ENCODE results near the gene SPRED3. TPM values are rescaled to one million over a fixed set of nuclear protein-coding genes. Genes with fewer than 3 reads are reported as not detected.

Gene SPRED3
- total and polyA plus RNA-seq, 2 experiments from 2014 or later = 2.3 to 4.0 TPM

DNA sequence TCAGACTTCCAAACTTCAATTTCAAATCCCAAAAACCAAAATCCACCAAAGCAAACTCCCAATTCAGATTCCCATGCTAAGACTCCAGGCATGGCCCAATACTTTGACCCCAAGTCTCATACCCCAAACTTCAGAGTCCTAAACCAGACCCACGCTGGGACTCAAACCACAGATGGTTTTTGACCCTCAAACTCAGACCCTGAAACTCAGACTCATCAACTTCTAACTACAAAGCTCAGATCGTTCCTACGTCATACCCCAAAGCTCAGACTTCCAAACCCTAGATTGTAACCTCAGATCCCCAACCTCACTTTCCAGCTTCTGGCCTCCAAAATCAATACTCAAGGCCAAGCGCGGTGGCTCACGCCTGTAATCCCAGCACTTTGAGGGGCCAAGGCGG, 56.9 kb downstream of the SPRED3 start:
- Histone ChIP-seq H3K4me2 (no peak overlapping the region), H3K27me3 (no peaks in the 10 kb centered on the region), H2AFZ (no peak overlapping the region), H4K20me1 (ENCODE audit: insufficient read depth, poor library complexity, severe bottlenecking) (no peaks in the 10 kb centered on the region), H3K4me1 (ENCODE audit: insufficient read depth) (no peaks in the 10 kb centered on the region), H3K79me2 (no peaks in the 10 kb centered on the region), H3K27ac (no peak overlapping the region), H3K36me3 (replicated peaks; ENCODE audit: insufficient read depth, low read depth) (no peaks in the 10 kb centered on the region), H3K4me3 (no peak overlapping the region), H3K9me3 (ENCODE audit: low read depth) (no peaks in the 10 kb centered on the region), H3K9me2 (replicated peaks; ENCODE audit: insufficient read depth) (no peaks in the 10 kb centered on the region)
- 94% methylated on average over 7 of the region's 7 CpGs for WGBS (ENCODE audit: low lambda C conversion rate, missing lambda C conversion rate)
- no peak for DNase-seq (ENCODE audit: low spot score)
- no peak for TF ChIP-seq EZH2 (IDR thresholded peaks at IDR 0.05; ENCODE audit: borderline replicate concordance)
- TF ChIP-seq, protein P1, sequence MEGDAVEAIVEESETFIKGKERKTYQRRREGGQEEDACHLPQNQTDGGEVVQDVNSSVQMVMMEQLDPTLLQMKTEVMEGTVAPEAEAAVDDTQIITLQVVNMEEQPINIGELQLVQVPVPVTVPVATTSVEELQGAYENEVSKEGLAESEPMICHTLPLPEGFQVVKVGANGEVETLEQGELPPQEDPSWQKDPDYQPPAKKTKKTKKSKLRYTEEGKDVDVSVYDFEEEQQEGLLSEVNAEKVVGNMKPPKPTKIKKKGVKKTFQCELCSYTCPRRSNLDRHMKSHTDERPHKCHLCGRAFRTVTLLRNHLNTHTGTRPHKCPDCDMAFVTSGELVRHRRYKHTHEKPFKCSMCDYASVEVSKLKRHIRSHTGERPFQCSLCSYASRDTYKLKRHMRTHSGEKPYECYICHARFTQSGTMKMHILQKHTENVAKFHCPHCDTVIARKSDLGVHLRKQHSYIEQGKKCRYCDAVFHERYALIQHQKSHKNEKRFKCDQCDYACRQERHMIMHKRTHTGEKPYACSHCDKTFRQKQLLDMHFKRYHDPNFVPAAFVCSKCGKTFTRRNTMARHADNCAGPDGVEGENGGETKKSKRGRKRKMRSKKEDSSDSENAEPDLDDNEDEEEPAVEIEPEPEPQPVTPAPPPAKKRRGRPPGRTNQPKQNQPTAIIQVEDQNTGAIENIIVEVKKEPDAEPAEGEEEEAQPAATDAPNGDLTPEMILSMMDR (IDR thresholded peaks at IDR 0.05; ENCODE audit: poor library complexity) = no peak
- TF ChIP-seq EZH2phosphoT487 (IDR thresholded peaks at IDR 0.05; ENCODE audit: low read depth, severe bottlenecking, unreplicated experiment) = no peak

DNA sequence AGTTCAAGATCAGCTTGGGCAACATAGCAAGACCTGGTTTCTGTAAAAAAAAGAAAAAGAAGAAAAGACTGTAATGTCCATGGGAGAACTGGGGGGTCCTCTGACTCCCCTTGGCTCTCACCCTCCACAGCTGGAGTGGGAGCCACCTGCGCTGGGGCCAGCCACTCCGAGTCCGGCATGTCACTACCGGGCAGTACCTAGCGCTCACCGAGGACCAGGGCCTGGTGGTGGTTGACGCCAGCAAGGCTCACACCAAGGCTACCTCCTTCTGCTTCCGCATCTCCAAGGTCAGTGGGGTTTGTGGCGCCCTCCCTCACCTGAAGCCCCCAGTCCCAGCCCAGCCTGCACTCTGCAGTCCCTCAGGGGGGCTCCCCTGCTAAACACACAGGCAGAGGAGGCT, 59.7 kb downstream of the SPRED3 start:
- H3K27me3 ChIP-seq = no peaks in the 10 kb centered on the region
- H3K36me3 ChIP-seq (replicated peaks; ENCODE audit: insufficient read depth, low read depth) = no peaks in the 10 kb centered on the region
- WGBS (ENCODE audit: low lambda C conversion rate, missing lambda C conversion rate) = 92% methylated on average over 9 of the region's 9 CpGs
- no peaks in the 10 kb centered on the region for H3K4me1 ChIP-seq (ENCODE audit: insufficient read depth)
- H3K79me2 ChIP-seq = no peaks in the 10 kb centered on the region
- TF ChIP-seq, protein P1 (IDR thresholded peaks at IDR 0.05; ENCODE audit: poor library complexity) = no peak
- TF ChIP-seq EZH2phosphoT487 (IDR thresholded peaks at IDR 0.05; ENCODE audit: low read depth, severe bottlenecking, unreplicated experiment) = no peak
- TF ChIP-seq EZH2 (IDR thresholded peaks at IDR 0.05; ENCODE audit: borderline replicate concordance) = no peak
- no peak overlapping the region for H3K27ac ChIP-seq
- no peaks in the 10 kb centered on the region for H3K9me2 ChIP-seq (replicated peaks; ENCODE audit: insufficient read depth)
- no peak overlapping the region for H3K4me2 ChIP-seq
- H3K4me3 ChIP-seq = no peak overlapping the region
- H3K9me3 ChIP-seq (ENCODE audit: low read depth) = no peaks in the 10 kb centered on the region
- no peak for DNase-seq (ENCODE audit: low spot score)
- no peaks in the 10 kb centered on the region for H4K20me1 ChIP-seq (ENCODE audit: insufficient read depth, poor library complexity, severe bottlenecking)
- H2AFZ ChIP-seq = no peak overlapping the region

Other genes with a start within 250 kb of the SPRED3 start
- 1.2 and 2.1 TPM in 2 replicates for gene DPF1, start 164.5 kb upstream of the SPRED3 start, total RNA-seq
- gene DPF1, start 164.5 kb upstream of the SPRED3 start, polyA plus RNA-seq = 2.0 and 2.7 TPM in 2 replicates
- gene PPP1R14A, start 132.3 kb upstream of the SPRED3 start, total RNA-seq = 13.0 and 15.1 TPM in 2 replicates
- 50.5 and 56.9 TPM in 2 replicates for gene PPP1R14A, start 132.3 kb upstream of the SPRED3 start, polyA plus RNA-seq
- 508 and 590 TPM in 2 replicates for gene SPINT2, start 124.1 kb upstream of the SPRED3 start, total RNA-seq
- 834 and 885 TPM in 2 replicates for gene SPINT2, start 124.1 kb upstream of the SPRED3 start, polyA plus RNA-seq
- gene C19orf33, start 84.4 kb upstream of the SPRED3 start, total RNA-seq = 126 and 153 TPM in 2 replicates
- gene C19orf33, start 84.4 kb upstream of the SPRED3 start, polyA plus RNA-seq = 118 and 123 TPM in 2 replicates
- 50.0 and 54.9 TPM in 2 replicates for gene YIF1B, start 72.8 kb upstream of the SPRED3 start, total RNA-seq
- 101 and 105 TPM in 2 replicates for gene YIF1B, start 72.8 kb upstream of the SPRED3 start, polyA plus RNA-seq
- 7.1 and 9.0 TPM in 2 replicates for gene KCNK6, start 68.9 kb upstream of the SPRED3 start, total RNA-seq
- 16.0 and 21.5 TPM in 2 replicates for gene KCNK6, start 68.9 kb upstream of the SPRED3 start, polyA plus RNA-seq
- gene CATSPERG, start 52.9 kb upstream of the SPRED3 start, total RNA-seq = 14.5 and 19.1 TPM in 2 replicates
- 26.1 and 38.0 TPM in 2 replicates for gene CATSPERG, start 52.9 kb upstream of the SPRED3 start, polyA plus RNA-seq
- gene PSMD8, start 14.1 kb upstream of the SPRED3 start, total RNA-seq = 250 and 263 TPM in 2 replicates
- gene PSMD8, start 14.1 kb upstream of the SPRED3 start, polyA plus RNA-seq = 278 and 312 TPM in 2 replicates
- gene GGN, start 663 bp upstream of the SPRED3 start, total RNA-seq = 0.12 and 0.60 TPM in 2 replicates
- gene GGN, start 663 bp upstream of the SPRED3 start, polyA plus RNA-seq = 1.1 and 1.6 TPM in 2 replicates
- 9.9 and 17.3 TPM in 2 replicates for gene FAM98C, start 14.4 kb downstream of the SPRED3 start, total RNA-seq
- gene FAM98C, start 14.4 kb downstream of the SPRED3 start, polyA plus RNA-seq = 20.2 and 27.7 TPM in 2 replicates
- 0.07 and 0.36 TPM in 2 replicates for gene RASGRP4, start 37.5 kb downstream of the SPRED3 start, total RNA-seq
- gene RASGRP4, start 37.5 kb downstream of the SPRED3 start, polyA plus RNA-seq = 0.44 TPM in 1 of 2 replicates, not detected in the other
- gene RYR1, start 45.0 kb downstream of the SPRED3 start, total RNA-seq = 0.04 and 0.07 TPM in 2 replicates
- 0.21 and 0.39 TPM in 2 replicates for gene RYR1, start 45.0 kb downstream of the SPRED3 start, polyA plus RNA-seq
- gene MAP4K1, start 229.3 kb downstream of the SPRED3 start, total RNA-seq = 0.57 and 0.96 TPM in 2 replicates
- 2.6 and 4.5 TPM in 2 replicates for gene MAP4K1, start 229.3 kb downstream of the SPRED3 start, polyA plus RNA-seq
- 309 and 354 TPM in 2 replicates for gene EIF3K, start 230.5 kb downstream of the SPRED3 start, total RNA-seq
- gene EIF3K, start 230.5 kb downstream of the SPRED3 start, polyA plus RNA-seq = 170 and 171 TPM in 2 replicates

Measured in hepatocyte (in vitro differentiated cells).